Endothelial cell of umbilical vein (primary cell): Measurements from ENCODE around the gene ADCY2. TPM values are rescaled to one million over a fixed set of nuclear protein-coding genes. Genes with fewer than 3 reads are reported as not detected.

Source experiments
- BruUV-seq: library from RNA; stranded (reverse); fragments of 400-500 nt; replicated peaks from 2 replicates; lab custom pipeline; 2021; lab: Mats Ljungman, UMichigan
- CTCF ChIA-PET: fragments of 300-600, 350-600 bp; sonication (Branson Sonifier 250); formaldehyde crosslinking; loops from one replicate; lab custom pipeline; 2021; ENCODE audit warnings: antibody characterized with exemption, inconsistent platforms; lab: Charles Lee
- POLR2A ChIA-PET: fragments of 300-600, 350-600 bp; sonication (Branson Sonifier 250); formaldehyde crosslinking; loops from one replicate; lab custom pipeline; 2021; ENCODE audit warnings: antibody characterized with exemption, inconsistent platforms; lab: Charles Lee
- DNase-seq: peaks from one replicate; pipeline ENCODE4 v3.0.0-alpha.2; 2011; ENCODE audit warnings: low read depth, low spot score
- FAIRE-seq: peaks from 2 replicates; lab custom pipeline; 2011; peaks lifted over from hg19 to GRCh38; lab: Jason Lieb, UNC
- H2AFZ ChIP-seq: 2 replicates; pipeline ENCODE4 v1.6.0; 2012; ENCODE audit warnings: low read depth, low read length, control low read depth, inconsistent platforms
- H3K27ac ChIP-seq: 2 replicates; pipeline ENCODE4 v1.5.1; 2011; ENCODE audit warnings: low read depth, mild to moderate bottlenecking, control low read depth, low read length, moderate library complexity; ENCODE audit not compliant: insufficient read depth
- H3K27me3 ChIP-seq, 2 experiments: 2 replicates each; pipeline versions ENCODE4 v1.6.0 to v1.6.1; 2011; ENCODE audit warnings: low read length in 2 of 2, mixed read lengths in 1 of 2; ENCODE audit not compliant: control insufficient read depth in 2 of 2, insufficient read depth in 2 of 2
- H3K36me3 ChIP-seq, 2 experiments: 2 replicates in 1 of 2; 3 replicates in 1 of 2; pipeline ENCODE4 v1.5.1; 2011; ENCODE audit warnings: low read length in 2 of 2, mild to moderate bottlenecking in 1 of 2, moderate library complexity in 1 of 2; ENCODE audit not compliant: control insufficient read depth in 2 of 2, insufficient read depth in 2 of 2; ENCODE audit errors: extremely low read depth in 1 of 2
- H3K4me1 ChIP-seq: 3 replicates; pipeline ENCODE4 v1.5.1; 2011; ENCODE audit warnings: mild to moderate bottlenecking, low read length; ENCODE audit not compliant: control insufficient read depth, insufficient read depth; ENCODE audit errors: extremely low read depth
- H3K4me2 ChIP-seq: 2 replicates; pipeline ENCODE4 v1.6.1; 2011; ENCODE audit warnings: low read length, control low read depth, mixed read lengths; ENCODE audit not compliant: insufficient read depth
- H3K4me3 ChIP-seq, 3 experiments: fragments of 200-600 bp in 1 of 3; sonication (generic), shearing (Covaris generic) in 1 of 3; replicated peaks in 1 of 3; 2 replicates each; pipeline ENCODE4 v1.5.1; 2011 to 2016; ENCODE audit warnings: control low read depth in 3 of 3, low read length in 3 of 3, mild to moderate bottlenecking in 2 of 3, inconsistent platforms in 1 of 3, low read depth in 1 of 3, moderate library complexity in 1 of 3; ENCODE audit not compliant: insufficient read depth in 1 of 3
- H3K79me2 ChIP-seq: 2 replicates; pipeline ENCODE4 v1.6.0; 2012; ENCODE audit warnings: low read length, inconsistent platforms; ENCODE audit not compliant: control insufficient read depth, insufficient read depth
- H3K9ac ChIP-seq: replicated peaks from 2 replicates; pipeline ENCODE3; 2011; ENCODE audit warnings: low read length, control low read depth; ENCODE audit not compliant: insufficient read depth; ENCODE audit errors: extremely low read depth
- H3K9me1 ChIP-seq: replicated peaks from 3 replicates; pipeline ENCODE4 v1.6.0; 2011; ENCODE audit warnings: mild to moderate bottlenecking, low read length; ENCODE audit not compliant: control insufficient read depth, insufficient read depth; ENCODE audit errors: extremely low read depth
- H3K9me3 ChIP-seq: replicated peaks from 2 replicates; pipeline ENCODE4 v1.5.1; 2012; ENCODE audit warnings: low read length, inconsistent platforms; ENCODE audit not compliant: control insufficient read depth, insufficient read depth
- H4K20me1 ChIP-seq: replicated peaks from 2 replicates; pipeline ENCODE3; 2011; ENCODE audit warnings: mild to moderate bottlenecking, low read length; ENCODE audit not compliant: control insufficient read depth, insufficient read depth; ENCODE audit errors: extremely low read depth
- CTCF ChIP-seq, 2 donors: IDR thresholded peaks; 1 replicate in 1 of 2; 2 replicates in 1 of 2; pipeline ENCODE4 v1.5.1; 2011; ENCODE audit warnings: low read length in 2 of 2, mild to moderate bottlenecking in 2 of 2, moderate library complexity in 2 of 2, control low read depth in 1 of 2, inconsistent platforms in 1 of 2, low read depth in 1 of 2; ENCODE audit not compliant: insufficient read depth in 1 of 2; ENCODE audit errors: extremely low read depth in 1 of 2
- EZH2 ChIP-seq: IDR thresholded peaks from 2 replicates; pipeline ENCODE4 v1.6.1; 2012; ENCODE audit warnings: borderline replicate concordance, low read depth, mild to moderate bottlenecking, moderate library complexity, low read length, inconsistent platforms; ENCODE audit not compliant: severe bottlenecking
- FOS ChIP-seq: IDR thresholded peaks from 2 replicates; pipeline ENCODE4 v1.6.1; 2011; ENCODE audit warnings: mild to moderate bottlenecking, low read length, moderate library complexity, borderline replicate concordance; ENCODE audit not compliant: insufficient read depth
- GATA2 ChIP-seq: IDR thresholded peaks from 2 replicates; pipeline ENCODE4 v1.7.0; 2011; ENCODE audit warnings: low read depth, mild to moderate bottlenecking, moderate library complexity, mixed read lengths, low read length; ENCODE audit not compliant: insufficient read length, insufficient read depth
- JUN ChIP-seq: IDR thresholded peaks from 2 replicates; pipeline ENCODE4 v1.6.1; 2011; ENCODE audit warnings: borderline replicate concordance, low read depth; ENCODE audit not compliant: insufficient read length, insufficient read depth
- MAX ChIP-seq: IDR thresholded peaks from 2 replicates; pipeline ENCODE4 v1.6.1; 2011; ENCODE audit not compliant: insufficient read depth, insufficient read length
- MYC ChIP-seq: IDR thresholded peaks from one replicate; pipeline ENCODE4 v1.6.1; 2011; ENCODE audit warnings: mild to moderate bottlenecking, low read depth, low read length
- POLR2A ChIP-seq: IDR thresholded peaks from 2 replicates; pipeline ENCODE4 v1.6.1; 2012; ENCODE audit warnings: low read depth, mild to moderate bottlenecking, control low read depth, low read length
- POLR2AphosphoS5 ChIP-seq: IDR thresholded peaks from 2 replicates; pipeline ENCODE4 v1.6.1; 2012; ENCODE audit warnings: low read depth, mild to moderate bottlenecking, control low read depth, low read length, moderate library complexity; ENCODE audit not compliant: insufficient read depth
- dilution Hi-C: fragments of 300-500 bp; cut with MboI; formaldehyde crosslinking; loops from one replicate; pipeline ENCODE4 v1.15.0; 2019; ENCODE audit warnings: low sequenced_read_pairs; ENCODE audit not compliant: extremely low pct_ligation_motif_present
- intact Hi-C: fragments of 100-400 bp; cut with micrococcal nuclease; formaldehyde crosslinking; loops from one replicate; pipeline ENCODE4 v1.10.0; 2022
- polyA plus RNA-seq, 4 experiments: library from polyadenylated mRNA; depleted of rRNA in 3 of 4; stranded (reverse) in 3 of 4; unstranded in 1 of 4; fragments of >200 nt; gene quantifications; 2 replicates each; pipeline versions ENCODE4 v1.2.1 to v1.2.3, GENCODE V29; 2011 to 2012; ENCODE audit warnings: missing spikeins in 1 of 4
- total RNA-seq: library from RNA; stranded (reverse); gene quantifications from 2 replicates; pipeline ENCODE4 v1.2.3, GENCODE V29; 2021

Gene ADCY2
- total and polyA plus RNA-seq, 2 donors (not counting 3 experiments of a cell fraction or from before 2014, with no cell fraction given) = under 0.01 TPM; not detected in 1

DNA sequence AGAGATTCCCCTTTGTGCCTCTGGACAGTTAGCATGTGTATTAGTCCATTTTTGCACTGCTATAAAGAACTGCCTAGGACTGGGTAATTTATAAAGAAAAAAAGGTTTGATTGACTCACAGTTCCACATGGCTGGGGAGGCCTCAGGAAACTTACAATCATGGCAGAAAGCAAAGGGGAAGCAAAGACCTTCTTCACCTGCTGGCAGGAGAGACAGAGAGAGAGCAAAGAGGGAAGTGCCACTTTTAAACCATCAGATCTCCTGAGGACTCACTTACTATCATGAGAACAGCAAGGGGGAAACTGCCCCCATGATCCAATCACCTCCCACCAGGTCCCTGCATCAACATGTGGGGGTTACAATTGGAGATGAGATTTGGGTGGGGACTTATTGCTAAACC is 449.0 kb downstream of the ADCY2 start:
- ChIA-PET CTCF (no interaction called here), POLR2A (no interaction called here)
- Histone ChIP-seq H3K4me1 (no peaks in the 10 kb centered on the region), H3K4me2 (no peak overlapping the region), H3K27me3 (peaks cover 20 to 23% of the 10 kb centered on the region in 2 experiments), H3K9ac (no peak overlapping the region), H3K9me1 (no peaks in the 10 kb centered on the region), H4K20me1 (no peaks in the 10 kb centered on the region), H3K36me3 (no peaks in the 10 kb centered on the region), H3K9me3 (no peaks in the 10 kb centered on the region), H3K79me2 (no peaks in the 10 kb centered on the region), H3K4me3 (no peak overlapping the region), H3K27ac (no peak overlapping the region), H2AFZ (no peak overlapping the region)
- TF ChIP-seq GATA2 (no peak), POLR2AphosphoS5 (no peak), EZH2 (no peak), POLR2A (no peak), JUN (no peak), FOS (no peak)
- BruUV-seq = no TSS peak
- intact Hi-C loops = no loop called here
- FAIRE-seq (no peak), DNase-seq (no peak)
- dilution Hi-C loops = no loop called here

- no peak for TF ChIP-seq MAX
- no peak for TF ChIP-seq POLR2A
- no peak for TF ChIP-seq JUN
- TF ChIP-seq CTCF (IDR thresholded peaks at IDR 0.05; ENCODE audit: extremely low read depth in 1 of 2, insufficient read depth in 1 of 2, low read depth in 1 of 2, low read length in 2 of 2) = no peak
- no peak for TF ChIP-seq POLR2AphosphoS5
- no peak for TF ChIP-seq MYC
- TF ChIP-seq GATA2 = no peak
- TF ChIP-seq FOS = no peak
- no peak for TF ChIP-seq EZH2
- FAIRE-seq (no peak), DNase-seq (no peak)
- H3K9me1 ChIP-seq = no peaks in the 10 kb centered on the region
- no peak overlapping the region for H3K4me3 ChIP-seq
- no peak overlapping the region for H3K27ac ChIP-seq
- H3K4me2 ChIP-seq = no peak overlapping the region
- no peaks in the 10 kb centered on the region for H4K20me1 ChIP-seq
- H3K4me1 ChIP-seq = no peaks in the 10 kb centered on the region
- H3K36me3 ChIP-seq = no peaks in the 10 kb centered on the region
- H3K27me3 ChIP-seq = peaks cover 21 to 25% of the 10 kb centered on the region in 2 experiments
- H2AFZ ChIP-seq = no peak overlapping the region
- H3K9me3 ChIP-seq = no peaks in the 10 kb centered on the region
- intact Hi-C loops = no loop called here
- dilution Hi-C loops = no loop called here
- no peak overlapping the region for H3K9ac ChIP-seq
- POLR2A ChIA-PET = no interaction called here
- BruUV-seq = no TSS peak
- H3K79me2 ChIP-seq = no peaks in the 10 kb centered on the region
- CTCF ChIA-PET = no interaction called here
Measured at GRCh38 chr5:7845557-7845956, 449.6 kb downstream of the ADCY2 start.
